ENCODE results near the gene RAP1GAP2.

GRCh38 chr17:2903193-2903974 lies 107.1 kb downstream of the RAP1GAP2 start:
- TF ChIP-seq ZNF8 (CRISPR knock-in tag; IDR thresholded peaks at IDR 0.05): no peak
- TF ChIP-seq PPARA (CRISPR knock-in tag; IDR thresholded peaks at IDR 0.05; ENCODE audit: borderline replicate concordance): no peak
- no peak for TF ChIP-seq TCF4 (CRISPR knock-in tag; IDR thresholded peaks at IDR 0.05; ENCODE audit: borderline replicate concordance)
- no peak for TF ChIP-seq BACH2 (CRISPR knock-in tag; IDR thresholded peaks at IDR 0.05; ENCODE audit: borderline replicate concordance)
- TF ChIP-seq ESRRG (CRISPR knock-in tag; IDR thresholded peaks at IDR 0.05): no peak
- no peak for TF ChIP-seq PATZ1 (CRISPR knock-in tag; IDR thresholded peaks at IDR 0.05; ENCODE audit: borderline replicate concordance)
- TF ChIP-seq RARB (CRISPR knock-in tag; IDR thresholded peaks at IDR 0.05): no peak
- no peak for TF ChIP-seq CREB5 (CRISPR knock-in tag; IDR thresholded peaks at IDR 0.05; ENCODE audit: low read depth)
- TF ChIP-seq GLIS3 (CRISPR knock-in tag; IDR thresholded peaks at IDR 0.05): no peak
- TF ChIP-seq ZNF565 (CRISPR knock-in tag; conservative IDR thresholded peaks at IDR 0.05; ENCODE audit: low read depth): no peak
- TF ChIP-seq ZNF70 (CRISPR knock-in tag; IDR thresholded peaks at IDR 0.05): no peak
- TF ChIP-seq OSR1 (CRISPR knock-in tag; IDR thresholded peaks at IDR 0.05): no peak
- no peak for TF ChIP-seq TOX (CRISPR knock-in tag; IDR thresholded peaks at IDR 0.05; ENCODE audit: borderline replicate concordance)
- no peak for TF ChIP-seq ZFP30 (CRISPR knock-in tag; IDR thresholded peaks at IDR 0.05)
